KMS-11 (cell line): ENCODE data around the gene TMEM231.

Source experiments
- H2AFZ ChIP-seq: fragments of 200-600 bp; sonication (generic); 2 replicates; pipeline ENCODE4 v1.6.1; 2016; ENCODE audit warnings: antibody characterized with exemption, mixed run types, low read depth
- H3K27ac ChIP-seq: fragments of 200-600 bp; sonication (generic); 2 replicates; pipeline ENCODE4 v1.6.1; 2016; ENCODE audit warnings: mild to moderate bottlenecking, mixed run types
- H3K27me3 ChIP-seq: fragments of 200-600 bp; sonication (generic); 2 replicates; pipeline ENCODE4 v1.6.1; 2017; ENCODE audit warnings: mild to moderate bottlenecking, low read depth, mixed run types, moderate library complexity; ENCODE audit not compliant: insufficient read depth
- H3K36me3 ChIP-seq: fragments of 200-600 bp; sonication (generic); 2 replicates; pipeline ENCODE4 v1.6.1; 2017; ENCODE audit warnings: mild to moderate bottlenecking, mixed run types; ENCODE audit not compliant: insufficient read depth
- H3K4me1 ChIP-seq: fragments of 200-600 bp; sonication (generic); 2 replicates; pipeline ENCODE4 v1.6.1; 2016; ENCODE audit warnings: mild to moderate bottlenecking, low read depth, mixed run types; ENCODE audit not compliant: poor library complexity, severe bottlenecking
- H3K4me2 ChIP-seq: fragments of 200-600 bp; sonication (generic); 2 replicates; pipeline ENCODE4 v1.7.0; 2016; ENCODE audit warnings: mild to moderate bottlenecking, mixed run types
- H3K4me3 ChIP-seq: fragments of 200-600 bp; sonication (generic); IDR thresholded peaks from 2 replicates; pipeline ENCODE4 v1.6.1; 2017; ENCODE audit warnings: low read depth, low read length, mixed read lengths; ENCODE audit not compliant: insufficient read depth
- H3K79me2 ChIP-seq: fragments of 200-600 bp; sonication (generic); 2 replicates; pipeline ENCODE4 v1.6.1; 2016; ENCODE audit warnings: low read depth, mixed run types; ENCODE audit not compliant: insufficient read depth
- H3K9ac ChIP-seq: fragments of 200-600 bp; sonication (generic); 2 replicates; pipeline ENCODE4 v1.6.1; 2016; ENCODE audit warnings: mild to moderate bottlenecking, mixed run types
- H4K20me1 ChIP-seq: fragments of 200-600 bp; sonication (generic); 2 replicates; pipeline ENCODE4 v1.6.1; 2016; ENCODE audit warnings: mild to moderate bottlenecking, mixed run types; ENCODE audit not compliant: insufficient read depth
- TF ChIP-seq, protein P1 (sequence below): fragments of 200-600 bp; sonication (generic); conservative IDR thresholded peaks from 2 replicates; pipeline ENCODE4 v1.6.1; 2017; ENCODE audit warnings: low read depth, mild to moderate bottlenecking, antibody characterized with exemption, low read length, moderate library complexity, mixed read lengths

TMEM231 gene

DNA sequence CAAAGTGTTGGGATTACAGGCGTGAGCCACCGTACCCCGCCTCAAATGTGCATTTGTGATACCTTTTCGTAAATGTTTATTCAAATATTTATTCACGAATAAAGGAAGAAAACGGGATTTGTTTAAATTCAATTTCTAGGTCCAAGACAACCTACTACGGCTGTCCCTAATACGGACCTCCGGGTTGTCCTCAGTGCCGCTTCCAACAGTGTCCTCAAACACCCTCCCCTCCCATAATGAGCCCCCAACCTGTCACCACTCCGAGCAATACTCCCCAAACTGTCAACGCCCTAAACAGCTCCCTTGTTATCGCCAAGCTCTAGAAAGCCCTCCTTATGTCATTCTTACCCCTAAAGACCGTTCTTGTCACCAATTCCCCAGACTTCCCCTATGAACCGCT is 9.6 kb upstream of the TMEM231 start:
- peak overlapping the region; percentile 45; the same call in 1 of the 2 replicates for H3K9ac ChIP-seq
- no peaks in the 10 kb centered on the region for H3K27me3 ChIP-seq
- peaks cover 9% of the 10 kb centered on the region; the same call in 1 of the 2 replicates for H3K36me3 ChIP-seq
- H3K4me3 ChIP-seq, result peak overlapping the region; percentile 32
- peaks cover 14% of the 10 kb centered on the region for H3K4me1 ChIP-seq
- H3K79me2 ChIP-seq, result peaks cover 19% of the 10 kb centered on the region; the same call in 1 of the 2 replicates
- H3K27ac ChIP-seq, result no peak overlapping the region
- peak overlapping the region; percentile 93 for H3K4me2 ChIP-seq
- H2AFZ ChIP-seq, result peak overlapping the region; percentile 91
- H4K20me1 ChIP-seq, result no peaks in the 10 kb centered on the region
- TF ChIP-seq, protein P1, sequence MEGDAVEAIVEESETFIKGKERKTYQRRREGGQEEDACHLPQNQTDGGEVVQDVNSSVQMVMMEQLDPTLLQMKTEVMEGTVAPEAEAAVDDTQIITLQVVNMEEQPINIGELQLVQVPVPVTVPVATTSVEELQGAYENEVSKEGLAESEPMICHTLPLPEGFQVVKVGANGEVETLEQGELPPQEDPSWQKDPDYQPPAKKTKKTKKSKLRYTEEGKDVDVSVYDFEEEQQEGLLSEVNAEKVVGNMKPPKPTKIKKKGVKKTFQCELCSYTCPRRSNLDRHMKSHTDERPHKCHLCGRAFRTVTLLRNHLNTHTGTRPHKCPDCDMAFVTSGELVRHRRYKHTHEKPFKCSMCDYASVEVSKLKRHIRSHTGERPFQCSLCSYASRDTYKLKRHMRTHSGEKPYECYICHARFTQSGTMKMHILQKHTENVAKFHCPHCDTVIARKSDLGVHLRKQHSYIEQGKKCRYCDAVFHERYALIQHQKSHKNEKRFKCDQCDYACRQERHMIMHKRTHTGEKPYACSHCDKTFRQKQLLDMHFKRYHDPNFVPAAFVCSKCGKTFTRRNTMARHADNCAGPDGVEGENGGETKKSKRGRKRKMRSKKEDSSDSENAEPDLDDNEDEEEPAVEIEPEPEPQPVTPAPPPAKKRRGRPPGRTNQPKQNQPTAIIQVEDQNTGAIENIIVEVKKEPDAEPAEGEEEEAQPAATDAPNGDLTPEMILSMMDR, result no peak

DNA sequence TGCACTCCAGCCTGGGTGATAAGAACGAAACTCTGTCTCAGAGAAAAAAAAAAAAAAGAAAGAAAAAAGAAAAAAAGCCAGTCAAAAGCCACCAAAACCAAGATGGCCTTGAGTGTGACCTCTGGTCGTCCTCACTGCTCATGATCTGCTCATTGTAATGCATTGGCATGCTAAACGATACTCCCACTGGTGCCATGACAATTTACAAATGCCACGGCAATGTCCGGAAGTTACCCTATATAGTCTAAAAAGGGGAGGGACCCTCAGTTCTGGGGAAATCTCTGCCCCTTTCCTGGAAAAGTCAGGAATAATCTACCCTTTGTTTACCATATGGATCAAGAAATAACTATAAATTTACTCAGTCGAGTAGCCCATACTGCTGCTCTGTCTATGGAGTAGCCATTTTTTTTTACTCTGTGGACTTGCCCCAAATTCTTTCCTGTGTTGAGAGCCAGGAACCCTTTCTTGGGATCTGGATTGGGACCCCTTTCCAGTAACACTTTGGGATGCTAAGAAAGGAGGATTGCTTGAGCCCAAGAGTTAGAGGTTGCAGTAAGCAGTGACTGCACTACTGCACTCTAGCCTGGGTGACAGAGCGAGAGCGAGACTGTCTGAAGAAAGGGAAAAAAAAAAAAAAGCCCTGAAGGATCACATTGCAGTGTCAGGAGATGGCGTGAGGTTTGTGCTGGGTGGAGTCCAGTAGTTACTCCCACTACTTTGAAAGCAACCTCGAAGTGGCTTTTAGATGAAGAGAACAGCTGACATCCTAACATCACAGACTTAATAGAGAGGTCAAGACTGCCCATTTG is 3.7 kb upstream of the TMEM231 start:
- no peak overlapping the region for H3K4me3 ChIP-seq
- no peaks in the 10 kb centered on the region for H4K20me1 ChIP-seq
- H3K36me3 ChIP-seq, result no peaks in the 10 kb centered on the region
- H3K79me2 ChIP-seq, result no peaks in the 10 kb centered on the region
- H2AFZ ChIP-seq, result no peak overlapping the region
- TF ChIP-seq, protein P1, result no peak
- H3K9ac ChIP-seq, result no peak overlapping the region
- no peaks in the 10 kb centered on the region for H3K27me3 ChIP-seq
- H3K27ac ChIP-seq, result no peak overlapping the region
- H3K4me1 ChIP-seq, result peaks cover 14% of the 10 kb centered on the region
- H3K4me2 ChIP-seq, result no peak overlapping the region

DNA sequence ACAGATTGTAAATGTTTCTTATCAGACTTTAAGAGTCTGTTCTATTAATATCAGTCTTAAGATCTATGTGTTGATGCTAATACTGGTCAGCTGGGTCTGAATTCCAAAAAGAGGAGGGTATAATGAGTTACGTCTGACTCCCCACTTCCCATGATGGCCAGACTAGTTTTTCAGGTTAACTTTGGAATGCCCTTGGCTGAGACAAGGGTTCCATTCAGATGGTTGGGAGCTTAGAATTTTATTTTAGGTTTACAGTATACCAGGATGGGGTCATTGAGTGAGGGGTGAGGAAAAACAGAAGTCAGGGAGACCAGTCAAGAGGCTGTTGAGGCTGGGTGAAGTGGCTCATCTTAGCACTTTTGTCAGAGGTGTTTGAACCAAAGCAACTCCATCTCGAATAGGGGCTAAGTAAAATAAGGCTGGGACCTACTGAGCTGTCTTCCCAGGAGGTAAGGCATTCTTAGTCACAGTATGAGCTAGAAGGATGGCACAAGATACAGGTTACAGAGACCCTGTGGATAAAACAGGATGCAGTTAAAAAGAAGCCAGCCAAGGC is 2.9 kb upstream of the TMEM231 start:
- no peak overlapping the region for H3K4me3 ChIP-seq

DNA sequence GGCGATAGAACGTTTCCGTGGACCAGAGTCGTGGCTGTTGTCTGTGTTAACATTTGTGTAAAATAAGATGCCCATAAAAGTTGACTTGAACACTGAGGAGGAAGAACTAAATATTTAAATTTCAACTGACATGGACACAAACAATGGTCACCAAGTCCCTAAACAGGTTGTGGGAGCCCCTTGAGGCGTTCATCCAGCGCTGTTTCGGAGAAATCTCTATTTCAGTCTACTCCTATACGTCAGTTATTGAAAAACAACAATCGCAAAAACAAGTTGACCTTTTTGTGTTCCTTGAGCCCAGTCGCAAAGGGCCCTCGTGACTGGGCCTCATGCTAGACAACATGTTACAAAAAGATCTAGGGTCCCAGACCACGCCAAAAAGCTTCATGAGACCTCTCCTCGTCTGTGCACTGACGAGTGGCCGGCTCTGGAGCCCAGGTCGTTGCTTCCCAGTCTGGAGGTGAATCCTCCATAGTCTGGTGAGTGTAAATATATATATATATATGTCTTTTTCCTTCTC is 439 bp upstream of the TMEM231 start:
- peaks cover 19% of the 10 kb centered on the region for H3K4me1 ChIP-seq
- H3K36me3 ChIP-seq, result no peaks in the 10 kb centered on the region
- no peaks in the 10 kb centered on the region; the same call in 1 of the 2 replicates for H3K79me2 ChIP-seq
- H4K20me1 ChIP-seq, result no peaks in the 10 kb centered on the region
- TF ChIP-seq, protein P1, result no peak
- no peak overlapping the region for H3K9ac ChIP-seq
- peak overlapping the region; percentile 87; the same call in 1 of the 2 replicates for H3K27ac ChIP-seq
- H3K4me2 ChIP-seq, result peak overlapping the region; percentile 78
- peak overlapping the region; percentile 67 for H2AFZ ChIP-seq
- no peak overlapping the region for H3K4me3 ChIP-seq
- H3K27me3 ChIP-seq, result no peaks in the 10 kb centered on the region

More for the DNA sequence above, 2.9 kb upstream of the TMEM231 start:
- TF ChIP-seq, protein P1, result no peak
- no peak overlapping the region for H3K9ac ChIP-seq
- H4K20me1 ChIP-seq, result no peaks in the 10 kb centered on the region
- no peak overlapping the region for H2AFZ ChIP-seq
- H3K36me3 ChIP-seq, result no peaks in the 10 kb centered on the region
- H3K4me2 ChIP-seq, result no peak overlapping the region
- peaks cover 18% of the 10 kb centered on the region for H3K4me1 ChIP-seq
- H3K79me2 ChIP-seq, result no peaks in the 10 kb centered on the region; the same call in 1 of the 2 replicates
- no peak overlapping the region for H3K27ac ChIP-seq
- H3K27me3 ChIP-seq, result no peaks in the 10 kb centered on the region
